Endothelial cell of hepatic sinusoid (primary cell): ENCODE measurements around the gene STYX.

Experiments used
- in situ Hi-C: cut with HindIII; loops from 2 replicates; pipeline ENCODE4 v1.10.0; 2017; ENCODE audit warnings: low sequenced_read_pairs

The STYX gene, protein sequence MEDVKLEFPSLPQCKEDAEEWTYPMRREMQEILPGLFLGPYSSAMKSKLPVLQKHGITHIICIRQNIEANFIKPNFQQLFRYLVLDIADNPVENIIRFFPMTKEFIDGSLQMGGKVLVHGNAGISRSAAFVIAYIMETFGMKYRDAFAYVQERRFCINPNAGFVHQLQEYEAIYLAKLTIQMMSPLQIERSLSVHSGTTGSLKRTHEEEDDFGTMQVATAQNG

DNA sequence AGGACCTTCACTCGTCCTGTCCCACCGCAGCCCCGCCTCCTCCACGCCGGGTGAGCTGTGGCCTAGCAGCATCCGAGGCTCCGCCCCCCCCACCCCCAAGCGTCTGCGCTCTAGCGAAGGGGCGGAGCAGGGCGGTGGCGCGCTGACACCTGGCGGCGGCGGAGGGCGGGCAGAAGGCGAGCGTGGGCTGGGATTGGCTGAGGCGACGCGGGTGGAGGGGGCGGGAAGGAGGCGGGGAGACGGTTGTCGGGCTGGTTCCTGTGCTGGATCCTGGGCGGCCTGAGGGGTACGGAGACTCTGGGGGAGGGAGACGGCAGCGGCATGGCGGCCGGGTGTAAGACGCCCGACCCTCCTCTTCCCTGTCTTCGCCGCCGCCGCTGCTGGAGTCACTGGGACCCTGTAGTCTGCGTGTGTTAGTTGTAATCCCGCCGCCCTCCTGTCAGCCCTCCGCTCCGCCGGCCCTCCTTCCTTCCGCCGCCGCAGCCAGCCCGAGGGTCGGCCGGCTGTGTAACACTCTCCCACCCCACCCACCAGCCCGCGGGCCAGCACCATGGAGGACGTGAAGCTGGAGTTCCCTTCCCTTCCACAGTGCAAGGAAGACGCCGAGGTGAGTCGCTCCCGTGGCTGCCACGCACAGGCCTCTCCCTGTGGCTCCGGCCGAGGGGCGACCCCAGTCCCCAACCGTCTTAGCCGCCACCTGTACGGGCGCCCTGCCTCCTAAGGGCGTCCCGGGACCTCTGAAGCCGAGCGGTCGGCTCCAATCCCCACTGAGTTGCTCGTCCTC, at the start of gene STYX:
STYX (plus strand) TSS at position 242 of the 784 bp plus-strand sequence; CDS start at position 551, 309 bp downstream.
- in situ Hi-C loops: no loop called here

DNA sequence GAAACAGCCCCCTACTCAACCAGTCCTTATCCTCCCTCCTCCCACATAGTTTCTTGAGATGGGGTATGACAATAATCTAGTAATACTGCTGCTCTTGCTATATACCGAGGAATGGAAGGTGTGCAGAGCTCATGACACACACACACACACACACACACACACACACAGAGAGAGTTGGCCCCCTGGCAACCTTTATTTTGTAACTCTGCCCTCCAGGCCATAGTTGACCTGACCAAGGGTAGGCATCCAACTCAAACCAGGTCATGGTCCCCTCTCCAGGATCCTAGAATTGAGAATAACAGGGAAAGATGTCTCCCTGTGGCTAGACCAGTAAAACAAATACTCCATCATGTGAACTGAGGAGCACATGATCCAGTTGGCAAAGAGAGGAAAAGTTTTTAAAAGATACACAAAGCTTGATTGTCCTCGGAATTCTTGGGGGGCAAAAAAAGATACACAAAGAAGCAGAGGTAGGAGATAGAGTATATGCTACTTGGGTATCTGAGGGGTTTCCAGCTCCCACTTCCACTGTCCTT, 45.9 kb upstream of the STYX start:
- in situ Hi-C loops: no loop called here

DNA sequence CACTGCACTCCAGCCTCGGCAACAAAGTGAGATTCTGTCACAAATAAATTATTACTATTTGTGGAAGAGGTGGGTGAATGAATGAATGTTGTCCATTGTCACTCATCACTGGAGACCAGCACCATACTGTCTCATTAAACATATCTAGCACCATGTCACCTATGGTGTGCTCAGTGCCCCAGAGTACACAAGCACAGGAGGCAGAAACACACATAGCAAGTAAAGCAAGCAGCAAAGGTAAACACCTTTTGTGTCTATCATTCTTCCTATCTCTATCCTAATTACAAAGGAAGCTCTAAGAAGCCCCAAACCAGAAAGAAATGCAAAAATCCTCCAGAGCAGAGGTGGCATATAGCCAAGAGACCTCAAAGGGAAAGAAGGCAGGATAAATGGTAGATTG, 43.8 kb upstream of the STYX start:
- in situ Hi-C loops: no loop called here

DNA sequence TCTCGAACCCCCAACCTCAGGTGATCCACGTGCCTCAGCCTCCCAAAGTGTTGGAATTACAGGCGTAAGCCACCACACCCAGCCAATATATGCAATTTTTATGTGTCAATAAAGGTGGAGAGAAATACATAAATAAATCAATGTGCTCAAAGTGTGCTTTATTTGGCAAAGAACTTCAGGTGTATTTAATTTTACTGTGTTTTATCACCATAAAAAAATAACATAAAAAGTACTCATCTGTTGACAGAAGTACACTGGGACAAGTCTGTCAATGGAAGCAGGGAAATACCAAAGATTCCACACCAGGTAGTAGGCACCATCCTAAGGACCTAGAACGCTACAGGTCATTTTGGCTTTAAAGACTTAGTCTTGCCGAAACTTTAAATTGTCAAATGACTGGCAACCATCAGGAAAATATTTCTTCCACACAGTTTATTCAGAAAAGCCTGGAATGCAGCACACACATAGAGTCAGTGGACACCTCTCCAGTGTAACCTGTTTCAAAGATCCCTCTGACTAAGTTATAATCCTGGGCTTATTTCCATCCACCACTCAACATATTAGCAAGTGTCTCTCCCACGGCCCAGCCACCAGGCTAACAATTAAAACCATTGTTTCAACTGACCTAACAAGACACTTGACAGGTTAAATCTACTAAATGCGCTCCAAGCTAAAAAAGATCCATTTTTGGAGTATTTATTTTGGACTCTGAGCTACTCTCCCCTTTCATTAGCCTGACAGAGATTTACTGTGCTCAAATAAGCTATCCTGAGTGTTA, 38.8 kb upstream of the STYX start:
- in situ Hi-C loops: no loop called here

- in situ Hi-C loops: no loop called here
Measured at GRCh38 chr14:52692248-52692962, 37.6 kb upstream of the STYX start.

DNA sequence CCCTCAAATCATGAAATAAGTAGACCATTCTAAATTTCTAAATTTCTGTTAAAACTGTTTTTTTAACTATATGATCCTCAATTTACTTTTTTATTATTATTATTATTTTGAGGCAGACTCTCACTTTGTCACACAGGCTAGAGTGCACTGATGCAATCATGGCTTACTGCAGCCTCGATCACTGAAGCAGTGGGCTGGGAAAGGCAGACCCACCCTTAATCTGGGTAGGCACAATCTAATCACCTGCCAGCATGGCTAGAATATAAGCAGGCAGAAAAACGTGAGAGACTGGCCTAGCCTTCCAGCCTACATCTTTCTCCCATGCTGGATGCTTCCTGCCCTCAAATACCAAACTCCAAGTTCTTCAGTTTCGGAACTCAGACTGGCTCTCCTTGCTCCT, 36.9 kb upstream of the STYX start:
- in situ Hi-C loops: no loop called here

DNA sequence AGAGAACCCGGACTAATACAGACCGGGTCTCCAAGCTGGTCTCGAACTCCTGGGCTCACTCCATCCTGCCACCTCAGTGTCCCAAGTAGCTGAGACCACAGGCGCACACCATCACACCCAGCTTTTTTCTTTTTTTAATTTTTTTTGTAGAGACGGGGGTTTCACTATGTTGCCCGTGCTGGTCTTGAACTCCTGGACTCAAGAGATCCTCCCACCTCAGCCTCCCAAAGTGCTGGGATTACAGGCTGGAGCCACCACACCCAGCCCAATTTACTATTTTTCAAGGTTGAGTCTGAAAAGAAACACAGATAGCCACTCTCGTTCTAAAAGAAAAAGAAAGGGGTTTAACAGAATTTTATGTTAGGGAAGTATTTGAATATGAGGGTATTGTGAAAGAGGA, 36.4 kb upstream of the STYX start:
- in situ Hi-C loops: no loop called here

GRCh38 chr14:52694761-52695480, 35.0 kb upstream of the STYX start:
- in situ Hi-C loops: no loop called here

DNA sequence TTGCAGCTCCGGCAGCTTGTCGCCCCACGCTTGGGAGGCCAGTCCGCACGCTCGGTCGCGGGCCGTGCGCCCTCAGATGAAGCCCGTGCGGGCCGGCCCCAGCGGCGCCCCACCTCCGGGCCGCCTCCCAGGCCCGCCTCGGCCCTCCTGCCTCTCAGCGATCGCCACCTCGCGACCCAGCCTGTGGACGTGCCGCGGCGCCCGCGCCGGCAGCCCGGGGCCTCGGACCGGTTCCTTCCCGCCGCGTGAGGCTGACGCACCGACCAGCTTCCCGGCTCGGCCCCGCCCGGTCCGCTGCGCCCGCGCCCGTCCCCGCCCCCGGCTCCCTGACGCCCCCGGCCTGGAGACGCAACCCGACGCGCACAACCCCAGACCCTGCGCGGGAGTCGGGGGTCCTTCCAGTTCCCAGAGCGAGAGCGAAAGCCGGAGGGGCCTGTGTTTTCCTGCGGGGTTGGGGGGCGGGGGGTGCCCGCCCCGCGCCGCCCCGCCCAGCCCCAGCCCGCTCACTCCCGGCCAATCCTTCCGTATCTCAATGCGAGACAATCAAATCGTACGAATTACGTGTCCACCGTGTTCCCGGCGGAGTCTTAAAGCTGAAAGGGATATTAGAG, 34.4 kb upstream of the STYX start, which contains the start of gene ERO1A:
ERO1A (minus strand) TSS at position 78 of the 611 bp plus-strand sequence; CDS start at position 1, 77 bp downstream.
- in situ Hi-C loops: no loop called here

- in situ Hi-C loops: no loop called here
Measured at GRCh38 chr14:52700701-52701172, 29.2 kb upstream of the STYX start.

DNA sequence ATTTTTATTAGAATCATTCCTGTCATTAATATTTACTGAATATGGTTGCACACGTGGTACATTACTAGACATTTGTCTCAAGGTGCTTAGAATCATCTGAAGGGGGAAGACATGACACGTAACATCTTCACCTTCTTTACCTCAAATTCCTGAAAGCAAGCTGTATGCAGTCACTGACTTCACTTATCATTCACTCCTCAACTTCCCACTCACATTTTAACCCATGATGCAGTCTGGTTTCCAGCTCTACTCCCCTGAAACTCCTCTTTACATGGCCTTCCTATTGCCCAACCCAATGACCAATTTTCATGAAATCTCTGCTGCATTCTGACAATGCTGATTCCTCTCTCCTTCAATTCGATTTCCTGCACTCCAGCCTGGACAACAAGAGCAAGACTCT, 28.7 kb upstream of the STYX start:
- in situ Hi-C loops: no loop called here

GRCh38 chr14:52703225-52703624, 26.7 kb upstream of the STYX start:
- in situ Hi-C loops: no loop called here

GRCh38 chr14:52703664-52704063, 26.3 kb upstream of the STYX start:
- in situ Hi-C loops: no loop called here

DNA sequence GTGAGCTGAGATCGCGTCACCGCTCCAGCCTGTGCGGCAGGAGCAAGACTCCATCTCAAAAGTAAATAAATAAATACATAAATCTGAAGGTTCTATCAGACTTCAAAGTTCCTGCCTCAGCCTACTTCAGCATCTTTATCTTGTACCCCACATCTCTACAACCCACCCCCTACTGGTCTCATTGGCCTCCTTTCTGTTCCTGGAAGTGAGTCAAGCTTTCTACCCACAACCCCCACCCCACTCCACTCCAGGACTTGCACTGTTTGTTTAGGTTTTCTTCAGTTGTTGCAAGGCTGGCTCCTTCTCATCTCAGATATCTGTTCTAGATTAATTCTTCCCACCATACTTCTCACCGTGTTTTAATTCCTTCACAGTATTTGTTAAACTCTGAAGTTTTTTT, 23.7 kb upstream of the STYX start:
- in situ Hi-C loops: no loop called here

GRCh38 chr14:52706724-52707706, 23.0 kb upstream of the STYX start, which contains the start of gene PSMC6:
Gene PSMC6, plus strand, starts transcription at chr14:52707200. Its CDS starts 20 bp downstream, at chr14:52707220.
- in situ Hi-C loops: no loop called here

GRCh38 chr14:52711666-52712065, 18.3 kb upstream of the STYX start:
- in situ Hi-C loops: loop anchor here (5.0 kb wide), 1 partner anchor 79 kb away; no protein-coding TSS in a partner anchor

GRCh38 chr14:52716155-52716554, 13.8 kb upstream of the STYX start:
- in situ Hi-C loops: no loop called here
